ENCODE results near the gene FAM135A.

Gene FAM135A

GRCh38 chr6:70413114-70413991 is at the start of gene FAM135A:
TSS of gene FAM135A (plus strand) at chr6:70413508. CDS start at chr6:70428343, 14,835 bp downstream.
- peak; percentile 92 for DNase-seq

DNA sequence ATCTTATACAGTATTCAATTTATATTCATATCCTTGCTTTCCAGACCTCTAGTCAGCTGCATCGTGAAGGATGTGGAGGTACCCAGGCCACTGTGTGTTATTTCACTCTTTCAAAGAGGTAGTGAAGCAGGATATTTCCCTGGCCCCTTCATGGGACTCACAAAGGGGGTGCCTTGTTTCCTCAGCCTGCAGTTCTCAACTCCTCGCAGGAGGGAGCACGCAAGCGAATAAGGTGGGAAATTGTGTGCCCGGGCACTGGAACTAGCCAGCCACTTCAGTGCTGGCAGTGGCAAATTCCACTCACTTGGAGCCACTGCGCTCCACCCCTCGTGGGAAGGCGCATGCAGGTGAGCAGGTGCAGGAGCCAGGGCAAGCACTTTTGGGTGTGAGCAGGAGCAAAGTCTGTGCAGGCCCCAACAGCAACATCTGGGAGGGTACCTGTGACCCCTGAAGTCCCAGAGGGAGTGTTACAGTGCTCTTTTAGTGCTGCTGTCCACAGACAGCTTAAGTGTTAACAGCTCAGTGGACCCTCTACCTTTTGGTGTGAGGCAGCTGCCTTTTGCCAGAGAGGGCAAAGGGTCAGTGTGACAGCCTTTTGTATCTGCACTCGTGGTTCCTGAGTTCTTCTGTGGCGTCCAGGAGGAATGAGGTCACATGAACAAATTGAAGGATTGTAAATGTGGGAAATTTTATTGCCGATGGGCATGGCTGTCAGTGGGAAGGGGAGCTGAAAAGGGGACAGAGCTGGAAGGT is 49.4 kb upstream of the FAM135A start:
- no peak for DNase-seq

GRCh38 chr6:70369332-70369950 is 43.9 kb upstream of the FAM135A start:
- peak; percentile 45 to 50 for DNase-seq

- DNase-seq: no peak
Measured at GRCh38 chr6:70370496-70370895, 42.8 kb upstream of the FAM135A start.

- no peak for DNase-seq
Measured at GRCh38 chr6:70371454-70372105, 41.7 kb upstream of the FAM135A start.

DNA sequence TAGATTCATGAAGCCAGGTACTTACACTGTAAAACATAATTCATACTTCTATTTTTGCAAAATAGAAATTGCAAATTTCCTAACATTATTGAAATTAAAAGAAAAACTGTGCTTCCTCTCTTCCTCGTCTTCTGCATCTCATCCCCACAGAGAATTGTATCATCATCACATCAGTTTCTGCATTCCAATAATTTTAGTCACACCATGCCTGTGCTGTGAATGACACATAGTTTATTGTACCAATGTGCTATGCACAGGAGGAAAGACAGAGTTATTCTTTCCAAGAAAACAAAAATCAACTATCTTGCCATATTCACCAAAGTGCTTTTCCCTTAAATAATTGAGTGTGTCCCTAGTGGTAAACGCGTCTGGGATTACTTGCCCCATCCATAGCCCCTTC is 38.1 kb upstream of the FAM135A start:
- DNase-seq: no peak

DNA sequence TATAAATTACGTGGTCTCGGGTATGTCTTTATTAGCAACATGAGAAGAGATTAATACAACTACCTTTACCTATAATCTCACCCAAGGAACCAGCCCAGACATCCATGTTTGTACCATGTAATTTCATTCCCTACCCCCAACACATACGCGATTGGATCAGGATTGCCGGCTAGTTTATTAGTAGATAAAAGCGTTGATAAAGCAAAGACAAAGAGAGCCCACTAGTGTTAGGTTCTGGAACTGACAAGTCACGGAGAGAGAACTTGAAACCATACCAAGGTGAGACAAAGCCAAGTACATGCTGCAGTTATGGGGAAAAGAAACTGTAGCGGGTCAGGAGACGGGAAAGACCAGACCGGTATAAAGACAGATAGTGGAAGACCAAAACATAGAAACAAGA is 37.4 kb upstream of the FAM135A start:
- no peak for DNase-seq

DNA sequence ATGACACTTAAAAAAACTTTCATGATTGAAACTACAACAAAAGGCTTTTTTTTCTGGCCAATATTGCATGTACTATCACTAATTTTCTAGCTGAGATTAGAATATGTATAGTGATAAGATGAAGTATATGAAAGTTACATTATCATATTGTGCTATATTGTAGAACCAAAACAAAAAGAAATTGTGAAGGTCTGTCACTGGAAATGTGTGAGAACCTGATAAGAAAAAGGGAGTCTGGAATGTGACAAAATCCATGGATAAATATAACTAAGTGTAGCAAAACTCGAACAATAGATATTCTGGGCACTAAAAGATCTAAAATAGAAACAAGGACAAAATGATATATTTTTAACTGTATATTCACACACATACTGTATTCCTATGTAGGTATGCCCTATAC is 36.7 kb upstream of the FAM135A start:
- no peak for DNase-seq

DNA sequence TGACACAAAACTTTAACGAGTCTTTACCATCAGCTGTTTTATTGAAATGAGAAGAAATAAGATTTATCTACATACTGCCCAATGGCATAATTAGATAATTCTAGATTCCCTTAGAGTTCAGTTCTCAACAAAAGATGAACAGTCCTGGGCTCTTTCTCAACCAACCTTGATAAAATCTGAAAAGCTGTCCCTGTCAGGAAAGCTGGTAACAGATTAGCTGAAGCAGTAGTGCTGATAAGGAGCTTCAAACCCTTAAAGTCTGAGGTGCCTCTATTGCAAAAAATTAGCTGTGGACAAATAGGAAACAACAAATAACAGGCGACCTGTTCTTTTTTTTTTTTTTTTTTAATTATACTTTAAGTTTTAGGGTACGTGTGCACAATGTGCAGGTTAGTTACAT is 35.9 kb upstream of the FAM135A start:
- DNase-seq: no peak

GRCh38 chr6:70379473-70380013 is 33.8 kb upstream of the FAM135A start:
- no peak for DNase-seq

- DNase-seq: no peak
Measured at GRCh38 chr6:70380252-70380651, 33.1 kb upstream of the FAM135A start.

- DNase-seq: no peak
Measured at GRCh38 chr6:70380771-70381416, 32.4 kb upstream of the FAM135A start.

DNA sequence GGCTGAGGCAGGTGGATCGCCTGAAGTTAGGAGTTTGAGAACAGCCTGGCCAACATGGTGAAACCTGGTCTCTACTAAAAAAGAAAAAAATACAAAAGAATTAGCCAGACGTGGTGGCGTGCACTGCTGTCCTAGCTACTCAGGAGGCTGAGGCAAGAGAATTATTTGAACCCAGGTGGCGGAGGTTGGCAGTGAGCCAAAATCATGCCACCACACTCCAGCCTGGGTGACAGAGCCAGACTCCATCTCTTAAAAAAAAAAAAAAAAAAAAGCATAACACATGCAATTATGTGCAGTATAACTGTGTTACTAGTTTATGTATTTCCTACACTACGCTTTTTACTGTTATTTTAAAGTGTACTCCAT is 31.9 kb upstream of the FAM135A start:
- DNase-seq: no peak

GRCh38 chr6:70385901-70386300 is 27.4 kb upstream of the FAM135A start:
- no peak for DNase-seq

DNA sequence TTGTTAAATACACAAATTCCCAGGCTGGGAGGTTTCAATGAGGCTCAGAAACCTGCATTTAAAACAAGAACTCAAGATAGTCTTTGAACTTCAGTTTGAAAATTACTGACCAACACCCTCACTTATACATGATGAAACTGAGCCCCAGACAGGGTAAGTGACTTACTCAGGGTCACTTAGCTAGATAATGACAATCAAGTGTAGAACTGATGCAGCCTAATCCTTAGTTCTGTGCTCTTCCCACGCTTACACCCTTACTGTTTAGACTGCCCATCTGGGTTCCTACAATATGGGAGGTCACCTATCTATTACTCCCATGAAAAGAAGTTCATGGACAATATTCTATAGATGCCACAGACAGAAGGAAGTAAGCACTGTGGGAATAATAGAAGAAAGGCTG is 24.5 kb upstream of the FAM135A start:
- no peak for DNase-seq

DNA sequence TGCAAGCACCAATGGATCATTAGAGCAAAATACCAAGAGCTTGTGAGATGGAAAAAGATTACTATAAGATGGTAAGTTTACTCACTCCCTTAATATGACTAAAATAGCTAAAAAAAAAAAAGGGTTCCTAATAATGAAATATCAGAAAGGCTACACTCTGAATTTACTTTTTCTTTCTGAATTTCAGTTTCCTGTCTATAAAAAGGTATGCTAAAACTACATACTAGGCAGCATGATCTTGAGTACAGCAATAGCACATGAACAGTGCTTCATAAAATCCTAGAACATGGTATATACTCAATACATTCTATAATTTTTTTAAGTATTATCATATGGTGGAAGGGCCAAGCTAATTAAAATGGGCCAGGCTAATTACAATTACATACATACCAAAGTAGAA is 24.0 kb upstream of the FAM135A start:
- DNase-seq: no peak

DNA sequence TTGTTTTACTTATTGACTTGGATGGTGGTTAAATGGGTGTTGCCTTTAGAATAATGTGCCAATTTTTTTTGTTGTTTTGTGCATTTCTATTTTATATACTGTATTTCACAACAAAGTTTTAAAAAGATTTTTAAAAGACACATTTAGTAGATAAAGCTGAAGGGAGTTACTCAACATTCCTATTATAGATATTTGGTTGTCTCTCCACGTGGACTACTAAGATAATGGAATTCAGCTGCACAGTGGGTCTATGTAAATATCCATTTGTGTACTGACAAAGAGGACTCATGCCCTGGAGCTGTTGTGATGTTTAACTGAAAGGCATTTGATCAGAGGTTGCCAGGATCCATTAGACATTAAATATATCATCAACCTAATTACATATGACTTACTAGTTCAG is 23.2 kb upstream of the FAM135A start:
- no peak for DNase-seq

GRCh38 chr6:70391492-70391891 is 21.8 kb upstream of the FAM135A start:
- no peak for DNase-seq

- DNase-seq: no peak
Measured at GRCh38 chr6:70394518-70395300, 18.6 kb upstream of the FAM135A start.

DNA sequence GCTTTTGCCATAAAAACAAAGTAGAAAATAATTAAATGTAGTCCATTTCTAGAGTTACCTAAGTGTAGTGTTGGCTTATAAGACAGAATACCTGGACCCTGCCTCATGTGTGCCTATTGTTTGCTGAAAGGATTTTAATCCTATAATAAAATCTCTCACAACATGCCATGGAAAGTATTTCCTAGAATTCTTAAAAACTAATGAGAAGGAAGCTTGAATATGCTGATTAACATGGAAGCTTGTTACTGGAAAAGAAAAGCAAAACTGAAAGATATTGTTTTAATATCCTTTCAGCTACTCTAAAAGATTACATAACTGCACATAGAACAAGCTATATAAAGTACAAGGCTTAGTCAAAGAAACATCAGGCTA is 18.0 kb upstream of the FAM135A start:
- DNase-seq: no peak

DNA sequence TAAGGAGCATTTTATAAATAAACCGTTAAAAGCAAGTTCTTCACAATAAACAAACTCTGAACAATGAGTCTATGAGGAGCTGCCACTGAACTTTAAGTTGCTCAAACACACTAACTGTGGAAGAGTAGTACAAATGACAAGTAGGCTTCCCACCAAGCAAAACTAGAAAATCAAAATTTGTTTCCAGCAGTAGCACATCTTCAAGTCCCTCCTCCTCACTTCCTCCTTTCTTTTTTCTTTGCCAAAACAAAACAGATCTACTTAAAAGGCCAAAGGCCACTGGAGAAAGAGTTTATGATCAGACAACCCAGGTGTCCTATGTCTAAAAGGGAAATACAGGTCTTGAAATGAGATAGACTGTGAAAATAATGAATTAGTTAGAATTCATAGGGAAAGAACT is 17.1 kb upstream of the FAM135A start:
- no peak for DNase-seq
